Thyroid gland (tissue), 4 donors: ENCODE measurements around the gene MAEA. TPM values are rescaled to one million over a fixed set of nuclear protein-coding genes. Genes with fewer than 3 reads are reported as not detected.

ENCODE experiments used
- DNase-seq, 2 donors: peaks; one replicate each; pipeline ENCODE4 v3.0.0-alpha.2; 2019
- H3K27ac ChIP-seq, 3 donors: fragments of 200-600 bp; sonication (generic); 1 replicate in 2 of 3; 2 replicates in 1 of 3; pipeline ENCODE4 v1.5.1; 2016 to 2019; ENCODE audit warnings: mild to moderate bottlenecking in 1 of 3, moderate library complexity in 1 of 3
- H3K27me3 ChIP-seq: fragments of 200-600 bp; sonication (generic); one replicate; pipeline ENCODE4 v1.5.1; 2019
- H3K36me3 ChIP-seq, 2 donors: fragments of 200-600 bp; sonication (generic); one replicate each; pipeline ENCODE4 v1.5.1; 2016 to 2019
- H3K4me1 ChIP-seq, 2 donors: fragments of 200-600 bp; sonication (generic); one replicate each; pipeline ENCODE4 v1.5.1; 2017 to 2019
- H3K4me3 ChIP-seq, 3 donors: fragments of 200-600 bp; sonication (generic); replicated peaks in 1 of 3; 1 replicate in 2 of 3; 2 replicates in 1 of 3; pipeline ENCODE4 v1.5.1; 2016; ENCODE audit warnings: mild to moderate bottlenecking in 1 of 3
- H3K9me3 ChIP-seq: fragments of 200-600 bp; sonication (generic); one replicate; pipeline ENCODE4 v1.5.1; 2017
- POLR2A ChIP-seq, 2 donors: fragments of 450-650 bp; IDR thresholded peaks; one replicate each; pipeline ENCODE4 v1.6.1; 2017; ENCODE audit warnings: antibody characterized with exemption in 2 of 2, mild to moderate bottlenecking in 2 of 2, moderate library complexity in 1 of 2
- WGBS, 2 donors: methylation state at CpG; one replicate each; pipeline ENCODE4 v1.1.5; 2017; 5-methylcytosine and 5-hydroxymethylcytosine counted together
- intact Hi-C: fragments of 100-400 bp; cut with DNase I; formaldehyde crosslinking; loops from one replicate; pipeline ENCODE4 v1.15.1; 2023
- total RNA-seq, 4 donors: library from RNA; depleted of rRNA; stranded (reverse); fragments of >200 nt; gene quantifications; one replicate each; pipeline ENCODE4 v1.2.3, GENCODE V29; 2016
- TF ChIP-seq, protein P1 (sequence below), 6 experiments: fragments of 200-600 bp in 3 of 6; fragments of 450-650 bp in 3 of 6; sonication (generic) in 3 of 6; IDR thresholded peaks; one replicate each; pipeline ENCODE4 v1.5.1; 2016 to 2019; ENCODE audit warnings: antibody characterized with exemption in 6 of 6, mild to moderate bottlenecking in 2 of 6, inconsistent platforms in 1 of 6, moderate library complexity in 1 of 6

The MAEA gene
- total RNA-seq, 4 donors from 2014 or later, result 85.3 to 99.5 (median 87.3) TPM

DNA sequence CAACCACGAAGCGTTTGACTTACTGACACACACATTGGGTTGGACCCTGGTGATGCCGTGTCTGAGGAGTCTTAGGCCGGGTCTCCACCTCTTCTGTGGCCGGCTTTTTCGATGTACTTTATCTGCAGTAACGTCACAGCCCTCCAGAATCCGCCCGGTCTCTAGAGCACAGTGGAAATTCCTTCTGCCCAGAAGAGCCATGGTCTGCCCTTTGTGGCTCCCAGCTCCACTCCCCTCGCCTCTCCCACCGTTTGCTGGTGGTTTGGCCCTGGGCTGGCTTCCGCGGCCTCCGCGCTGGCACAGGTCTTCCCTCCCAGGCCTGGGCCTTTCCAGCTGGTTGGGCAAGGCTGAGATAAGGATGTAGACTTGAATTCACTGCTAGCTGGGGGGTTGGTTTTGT, 4.3 kb downstream of the MAEA start:
- Histone ChIP-seq H3K4me3 (no peak overlapping the region), H3K27ac (peak overlapping the region in 1 of 3 donors; percentile 7), H3K36me3 (peaks cover 0 to 6% of the 10 kb centered on the region in 2 donors), H3K27me3 (no peaks in the 10 kb centered on the region), H3K9me3 (no peaks in the 10 kb centered on the region), H3K4me1 (peaks cover 30 to 43% of the 10 kb centered on the region in 2 donors)
- peak; percentile 69 to 74 for DNase-seq
- intact Hi-C loops, result no loop called here
- TF ChIP-seq, protein P1, sequence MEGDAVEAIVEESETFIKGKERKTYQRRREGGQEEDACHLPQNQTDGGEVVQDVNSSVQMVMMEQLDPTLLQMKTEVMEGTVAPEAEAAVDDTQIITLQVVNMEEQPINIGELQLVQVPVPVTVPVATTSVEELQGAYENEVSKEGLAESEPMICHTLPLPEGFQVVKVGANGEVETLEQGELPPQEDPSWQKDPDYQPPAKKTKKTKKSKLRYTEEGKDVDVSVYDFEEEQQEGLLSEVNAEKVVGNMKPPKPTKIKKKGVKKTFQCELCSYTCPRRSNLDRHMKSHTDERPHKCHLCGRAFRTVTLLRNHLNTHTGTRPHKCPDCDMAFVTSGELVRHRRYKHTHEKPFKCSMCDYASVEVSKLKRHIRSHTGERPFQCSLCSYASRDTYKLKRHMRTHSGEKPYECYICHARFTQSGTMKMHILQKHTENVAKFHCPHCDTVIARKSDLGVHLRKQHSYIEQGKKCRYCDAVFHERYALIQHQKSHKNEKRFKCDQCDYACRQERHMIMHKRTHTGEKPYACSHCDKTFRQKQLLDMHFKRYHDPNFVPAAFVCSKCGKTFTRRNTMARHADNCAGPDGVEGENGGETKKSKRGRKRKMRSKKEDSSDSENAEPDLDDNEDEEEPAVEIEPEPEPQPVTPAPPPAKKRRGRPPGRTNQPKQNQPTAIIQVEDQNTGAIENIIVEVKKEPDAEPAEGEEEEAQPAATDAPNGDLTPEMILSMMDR (IDR thresholded peaks at IDR 0.05), result no peak
- no peak for TF ChIP-seq POLR2A (IDR thresholded peaks at IDR 0.05)
- WGBS, 2 donors, result 61 to 63% methylated on average over 15 of the region's 15 CpGs

DNA sequence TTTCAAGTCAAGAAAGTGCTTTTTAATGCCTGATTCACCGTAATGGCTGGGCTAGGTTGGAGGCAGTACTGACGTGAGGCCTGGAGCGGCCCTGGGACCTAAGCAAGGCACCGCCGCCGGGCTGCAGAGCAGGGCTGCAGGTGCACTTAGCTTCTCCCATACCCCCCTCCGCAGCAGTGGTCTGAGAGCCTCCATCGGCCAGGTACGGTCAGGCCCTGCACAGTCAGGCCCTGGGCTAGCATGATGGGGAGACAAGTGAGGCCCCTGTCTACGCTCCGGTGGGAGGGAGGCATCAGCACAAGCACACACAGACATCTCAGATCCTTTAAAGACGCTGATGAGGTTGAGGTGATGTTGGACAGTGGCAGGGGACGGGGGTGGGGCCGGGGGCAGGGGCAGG, 4.7 kb downstream of the MAEA start:
- Histone ChIP-seq H3K27ac (no peak overlapping the region), H3K36me3 (peaks cover 0 to 6% of the 10 kb centered on the region in 2 donors), H3K4me3 (no peak overlapping the region), H3K4me1 (peaks cover 26 to 41% of the 10 kb centered on the region in 2 donors), H3K9me3 (no peaks in the 10 kb centered on the region), H3K27me3 (no peaks in the 10 kb centered on the region)
- intact Hi-C loops, result no loop called here
- no peak for DNase-seq
- TF ChIP-seq, protein P1 (IDR thresholded peaks at IDR 0.05), result no peak
- TF ChIP-seq POLR2A (IDR thresholded peaks at IDR 0.05), result no peak
- 58 to 81% methylated on average over 11 to 13 of the region's 14 CpGs for WGBS, 2 donors

DNA sequence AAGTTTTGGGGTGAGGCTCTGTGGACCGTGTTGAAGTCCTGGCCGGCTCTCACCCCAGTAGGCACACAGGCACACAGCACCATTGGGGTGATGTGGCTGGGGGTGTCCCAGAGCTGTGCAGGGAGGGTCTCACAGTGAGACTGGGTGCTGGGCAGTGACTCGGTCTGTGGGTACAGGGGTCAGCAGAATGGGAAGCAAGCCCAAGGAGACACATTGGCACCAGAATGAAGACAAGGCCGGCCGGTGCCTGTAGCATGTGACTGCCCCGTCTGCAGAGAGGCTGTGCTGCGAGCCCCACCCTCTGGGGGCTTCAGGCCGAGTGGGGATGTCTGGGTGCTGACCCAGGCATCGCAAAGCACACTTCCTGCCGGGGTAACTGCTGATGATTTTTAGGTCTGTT, 5.2 kb downstream of the MAEA start:
- Histone ChIP-seq H3K4me3 (no peak overlapping the region), H3K27ac (no peak overlapping the region), H3K4me1 (peaks cover 26 to 41% of the 10 kb centered on the region in 2 donors), H3K27me3 (no peaks in the 10 kb centered on the region), H3K9me3 (no peaks in the 10 kb centered on the region), H3K36me3 (peaks cover 0 to 6% of the 10 kb centered on the region in 2 donors)
- TF ChIP-seq POLR2A (IDR thresholded peaks at IDR 0.05), result no peak
- TF ChIP-seq, protein P1 (IDR thresholded peaks at IDR 0.05), result no peak
- intact Hi-C loops, result no loop called here
- WGBS, 2 donors, result 64 to 68% methylated on average over 9 to 10 of the region's 10 CpGs
- DNase-seq, result no peak

DNA sequence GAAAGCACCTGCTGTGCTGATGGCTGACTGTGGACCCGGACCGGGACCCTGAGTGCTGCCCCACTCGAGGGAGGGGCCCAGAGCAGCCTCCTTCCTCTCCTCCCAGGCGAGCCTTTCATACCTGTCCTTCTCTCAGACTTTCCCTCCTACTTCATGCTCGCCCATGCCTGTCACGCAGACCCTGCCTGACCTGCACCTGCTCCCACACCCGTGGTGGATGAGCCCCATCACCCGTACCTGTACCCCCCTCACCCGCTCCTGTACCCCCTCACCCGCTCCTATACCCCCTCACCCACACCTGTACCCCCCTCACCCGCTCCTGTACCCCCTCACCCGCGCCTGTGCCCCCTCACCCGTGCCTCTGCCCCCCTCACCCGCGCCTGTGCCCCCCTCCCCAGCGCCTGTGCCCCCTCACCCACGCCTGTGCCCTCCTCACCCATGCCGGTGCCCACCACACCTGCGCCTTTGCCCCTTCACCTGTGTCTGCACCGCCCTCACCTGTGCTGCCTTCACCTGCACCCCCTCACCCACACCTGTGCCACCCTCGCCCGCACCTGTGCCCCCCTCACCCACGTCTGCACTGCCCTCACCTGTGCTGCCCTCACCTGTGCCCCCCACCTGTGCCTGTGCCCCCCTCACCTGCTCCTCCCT, 5.8 kb downstream of the MAEA start:
- no peaks in the 10 kb centered on the region for H3K27me3 ChIP-seq
- intact Hi-C loops, result no loop called here
- 78 to 80% methylated on average over 23 to 24 of the region's 24 CpGs for WGBS, 2 donors
- H3K27ac ChIP-seq, result no peak overlapping the region
- peaks cover 24 to 41% of the 10 kb centered on the region in 2 donors for H3K4me1 ChIP-seq
- H3K36me3 ChIP-seq, result peaks cover 0 to 10% of the 10 kb centered on the region in 2 donors
- no peaks in the 10 kb centered on the region for H3K9me3 ChIP-seq
- no peak overlapping the region for H3K4me3 ChIP-seq
- TF ChIP-seq, protein P1 (IDR thresholded peaks at IDR 0.05), result no peak
- TF ChIP-seq POLR2A (IDR thresholded peaks at IDR 0.05), result no peak
- no peak for DNase-seq

DNA sequence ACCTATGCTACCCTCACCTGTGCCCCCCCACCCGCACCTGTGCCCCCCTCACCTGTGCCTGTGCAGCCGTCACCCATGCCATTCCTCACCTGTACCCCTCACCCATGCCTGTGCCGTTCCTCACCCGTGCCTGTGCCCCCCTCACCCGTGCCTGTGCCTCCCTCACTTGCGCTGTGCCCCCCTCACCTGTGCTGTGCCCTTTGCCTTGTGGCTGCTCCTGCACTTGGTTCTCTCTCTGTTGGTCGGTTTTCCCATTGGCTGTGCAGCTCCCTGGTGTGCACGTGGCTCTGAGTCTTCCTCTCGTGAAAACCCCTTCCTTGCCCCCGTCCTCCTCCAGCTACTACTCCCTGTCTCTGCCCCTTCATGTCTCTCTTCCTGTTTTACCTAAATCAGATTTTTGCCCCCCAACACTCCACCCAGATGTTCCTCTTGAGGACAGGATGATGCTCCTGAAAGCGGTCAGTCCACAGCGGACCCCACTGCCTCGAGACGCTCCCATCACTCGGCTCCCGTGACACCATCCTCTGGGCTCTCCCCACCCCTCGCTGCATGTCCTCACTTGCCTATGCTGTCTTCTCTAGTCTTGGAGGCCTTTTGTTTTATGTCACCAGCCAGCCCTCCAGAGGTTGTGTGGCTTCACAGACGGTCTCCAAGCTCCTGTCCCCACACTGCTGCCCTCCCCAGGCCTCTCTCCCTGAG, 6.8 kb downstream of the MAEA start:
- Histone ChIP-seq H3K9me3 (no peaks in the 10 kb centered on the region), H3K4me1 (peaks cover 14 to 32% of the 10 kb centered on the region in 2 donors), H3K36me3 (peaks cover 0 to 10% of the 10 kb centered on the region in 2 donors), H3K27ac (no peak overlapping the region), H3K4me3 (no peak overlapping the region), H3K27me3 (no peaks in the 10 kb centered on the region)
- no peak for DNase-seq
- intact Hi-C loops, result no loop called here
- WGBS, 2 donors, result 88 to 90% methylated on average over 17 to 18 of the region's 18 CpGs
- no peak for TF ChIP-seq POLR2A (IDR thresholded peaks at IDR 0.05)
- TF ChIP-seq, protein P1 (IDR thresholded peaks at IDR 0.05), result no peak
